ENCODE measurements around the gene ANO2. TPM values are rescaled to one million over a fixed set of nuclear protein-coding genes. Genes with fewer than 3 reads are reported as not detected.

ANO2 gene
- total RNA-seq, 1 experiment from 2014 or later: 0.71 TPM

GRCh38 chr12:5778821-5779220 is 166.2 kb downstream of the ANO2 start:
- DNase-seq (ENCODE audit: low read depth, low spot score): no peak
- in situ Hi-C loops (cut with HindIII; ENCODE audit: low pct_unique_long_range_greater_than_20kb, low sequenced_read_pairs): no loop called here

- in situ Hi-C loops (cut with HindIII; ENCODE audit: low pct_unique_long_range_greater_than_20kb, low sequenced_read_pairs): no loop called here
- no peak for DNase-seq (ENCODE audit: low read depth, low spot score)
Observed at GRCh38 chr12:5777451-5777850, 167.6 kb downstream of the ANO2 start.

- no peak for DNase-seq (ENCODE audit: low read depth, low spot score)
- in situ Hi-C loops (cut with HindIII; ENCODE audit: low pct_unique_long_range_greater_than_20kb, low sequenced_read_pairs): no loop called here
Observed at GRCh38 chr12:5776091-5776490, 169.0 kb downstream of the ANO2 start.

- DNase-seq (ENCODE audit: low read depth, low spot score): no peak
- in situ Hi-C loops (cut with HindIII; ENCODE audit: low pct_unique_long_range_greater_than_20kb, low sequenced_read_pairs): no loop called here
Observed at GRCh38 chr12:5773550-5773949, 171.5 kb downstream of the ANO2 start.

- no peak for DNase-seq (ENCODE audit: low read depth, low spot score)
- in situ Hi-C loops (cut with HindIII; ENCODE audit: low pct_unique_long_range_greater_than_20kb, low sequenced_read_pairs): no loop called here
Observed at GRCh38 chr12:5771756-5772155, 173.3 kb downstream of the ANO2 start.

- in situ Hi-C loops (cut with HindIII; ENCODE audit: low pct_unique_long_range_greater_than_20kb, low sequenced_read_pairs): no loop called here
- DNase-seq (ENCODE audit: low read depth, low spot score): no peak
Observed at GRCh38 chr12:5770727-5771126, 174.3 kb downstream of the ANO2 start.

GRCh38 chr12:5768581-5769196 is 176.4 kb downstream of the ANO2 start:
- no peak for DNase-seq (ENCODE audit: low read depth, low spot score)
- in situ Hi-C loops (cut with HindIII; ENCODE audit: low pct_unique_long_range_greater_than_20kb, low sequenced_read_pairs): no loop called here

- in situ Hi-C loops (cut with HindIII; ENCODE audit: low pct_unique_long_range_greater_than_20kb, low sequenced_read_pairs): no loop called here
Observed at GRCh38 chr12:5768171-5768570, 176.9 kb downstream of the ANO2 start.

GRCh38 chr12:5758347-5758746 is 186.7 kb downstream of the ANO2 start:
- no peak for DNase-seq (ENCODE audit: low read depth, low spot score)
- in situ Hi-C loops (cut with HindIII; ENCODE audit: low pct_unique_long_range_greater_than_20kb, low sequenced_read_pairs): no loop called here

More at GRCh38 chr12:5768171-5768570, 176.9 kb downstream of the ANO2 start:
- DNase-seq (ENCODE audit: low read depth, low spot score): no peak

- no peak for DNase-seq (ENCODE audit: low read depth, low spot score)
- in situ Hi-C loops (cut with HindIII; ENCODE audit: low pct_unique_long_range_greater_than_20kb, low sequenced_read_pairs): no loop called here
Observed at GRCh38 chr12:5756338-5756842, 188.7 kb downstream of the ANO2 start.

GRCh38 chr12:5748027-5748426 is 197.0 kb downstream of the ANO2 start:
- no peak for DNase-seq (ENCODE audit: low read depth, low spot score)
- in situ Hi-C loops (cut with HindIII; ENCODE audit: low pct_unique_long_range_greater_than_20kb, low sequenced_read_pairs): no loop called here

- DNase-seq (ENCODE audit: low read depth, low spot score): no peak
- in situ Hi-C loops (cut with HindIII; ENCODE audit: low pct_unique_long_range_greater_than_20kb, low sequenced_read_pairs): no loop called here
Observed at GRCh38 chr12:5746917-5747316, 198.1 kb downstream of the ANO2 start.

- no peak for DNase-seq (ENCODE audit: low read depth, low spot score)
- in situ Hi-C loops (cut with HindIII; ENCODE audit: low pct_unique_long_range_greater_than_20kb, low sequenced_read_pairs): no loop called here
Observed at GRCh38 chr12:5746036-5746908, 198.8 kb downstream of the ANO2 start.

- peak; percentile 80 for DNase-seq (ENCODE audit: low read depth, low spot score)
- in situ Hi-C loops (cut with HindIII; ENCODE audit: low pct_unique_long_range_greater_than_20kb, low sequenced_read_pairs): no loop called here
Observed at GRCh38 chr12:5745251-5745888, 199.7 kb downstream of the ANO2 start.

GRCh38 chr12:5742258-5742657 is 202.8 kb downstream of the ANO2 start:
- DNase-seq (ENCODE audit: low read depth, low spot score): no peak
- in situ Hi-C loops (cut with HindIII; ENCODE audit: low pct_unique_long_range_greater_than_20kb, low sequenced_read_pairs): no loop called here

- in situ Hi-C loops (cut with HindIII; ENCODE audit: low pct_unique_long_range_greater_than_20kb, low sequenced_read_pairs): no loop called here
- DNase-seq (ENCODE audit: low read depth, low spot score): no peak
Observed at GRCh38 chr12:5739917-5740316, 205.1 kb downstream of the ANO2 start.

- no peak for DNase-seq (ENCODE audit: low read depth, low spot score)
- in situ Hi-C loops (cut with HindIII; ENCODE audit: low pct_unique_long_range_greater_than_20kb, low sequenced_read_pairs): no loop called here
Observed at GRCh38 chr12:5737778-5738177, 207.3 kb downstream of the ANO2 start.

GRCh38 chr12:5736527-5736926 is 208.5 kb downstream of the ANO2 start:
- DNase-seq (ENCODE audit: low read depth, low spot score): no peak
- in situ Hi-C loops (cut with HindIII; ENCODE audit: low pct_unique_long_range_greater_than_20kb, low sequenced_read_pairs): no loop called here

Data from SK-MEL-5 (cell line).